ENCODE results near the gene ZNF48.

Gene ZNF48

GRCh38 chr16:30447512-30448226, 52.4 kb downstream of the ZNF48 start:
- no peak for DNase-seq (ENCODE audit: low read depth, low spot score)
- in situ Hi-C loops (cut with HindIII; ENCODE audit: low sequenced_read_pairs), result no loop called here
- H3K4me3 ChIP-seq (ENCODE audit: low read depth, low read length), result no peak overlapping the region
- no peak for TF ChIP-seq CTCF (IDR thresholded peaks at IDR 0.05; ENCODE audit: low read depth, low read length)

GRCh38 chr16:30449116-30449435, 53.9 kb downstream of the ZNF48 start:
- in situ Hi-C loops (cut with HindIII; ENCODE audit: low sequenced_read_pairs), result no loop called here
- no peak for TF ChIP-seq CTCF (IDR thresholded peaks at IDR 0.05; ENCODE audit: low read depth, low read length)
- no peak overlapping the region for H3K4me3 ChIP-seq (ENCODE audit: low read depth, low read length)
- DNase-seq (ENCODE audit: low read depth, low spot score), result no peak
